Thymus (tissue), 11 donors: Measurements from ENCODE around the gene PERM1. TPM values are rescaled to one million over a fixed set of nuclear protein-coding genes. Genes with fewer than 3 reads are reported as not detected.
A peak's percentile ranks its signal among the peaks of the same experiment; 100 is the strongest.

ENCODE experiments used
- DNase-seq, 9 donors: peaks; one replicate each; pipeline ENCODE4 v3.0.0-alpha.2; 2013; ENCODE audit warnings: low spot score in 9 of 9, low read depth in 6 of 9, missing footprints in 1 of 9
- H3K27ac ChIP-seq, 2 donors: one replicate each; pipeline ENCODE4 v1.5.1; 2013; ENCODE audit warnings: control low read depth in 1 of 2, low read depth in 1 of 2, low read length in 1 of 2, mild to moderate bottlenecking in 1 of 2, moderate library complexity in 1 of 2
- H3K27me3 ChIP-seq, 2 donors: one replicate each; pipeline ENCODE4 v1.5.1; 2013; ENCODE audit warnings: low read length in 1 of 2; ENCODE audit not compliant: control insufficient read depth in 2 of 2, insufficient read depth in 1 of 2
- H3K36me3 ChIP-seq, 2 donors: one replicate each; pipeline ENCODE4 v1.5.1; 2013; ENCODE audit warnings: low read length in 1 of 2, mild to moderate bottlenecking in 1 of 2, moderate library complexity in 1 of 2; ENCODE audit not compliant: control insufficient read depth in 2 of 2, insufficient read depth in 2 of 2
- H3K4me1 ChIP-seq, 2 donors: one replicate each; pipeline ENCODE4 v1.5.1; 2013; ENCODE audit warnings: low read length in 2 of 2; ENCODE audit not compliant: control insufficient read depth in 2 of 2, insufficient read depth in 2 of 2
- H3K4me3 ChIP-seq, 2 donors: one replicate each; pipeline ENCODE4 v1.5.1; 2013; ENCODE audit warnings: low read length in 2 of 2, control low read depth in 1 of 2, mild to moderate bottlenecking in 1 of 2
- H3K9me3 ChIP-seq, 2 donors: one replicate each; pipeline ENCODE4 v1.5.1; 2013; ENCODE audit warnings: low read length in 1 of 2, mild to moderate bottlenecking in 1 of 2; ENCODE audit not compliant: control insufficient read depth in 2 of 2, insufficient read depth in 1 of 2
- WGBS: extraction: QIAGEN DNeasy Blood & Tissue Kit; methylation state at CpG from one replicate; pipeline ENCODE4 v1.1.7; 2013; 5-methylcytosine and 5-hydroxymethylcytosine counted together
- polyA plus RNA-seq: library from polyadenylated mRNA; stranded (reverse); fragments of 200-250 nt; gene quantifications from one replicate; pipeline ENCODE4 v1.2.3, GENCODE V29; 2013
- total RNA-seq: library from RNA; stranded (reverse); fragments of 120-200 nt; gene quantifications from one replicate; pipeline ENCODE4 v1.2.4, GENCODE V29; 2013
- donor health status: healthy.

The PERM1 gene
- total and polyA plus RNA-seq, 2 donors, result 0.05 to 0.59 TPM

- Histone ChIP-seq H3K4me1 (peaks cover 0 to 9% of the 10 kb centered on the region in 2 donors), H3K27me3 (peaks cover 31 to 33% of the 10 kb centered on the region in 2 donors), H3K4me3 (no peak overlapping the region), H3K36me3 (peaks cover 45 to 72% of the 10 kb centered on the region in 2 donors), H3K27ac (no peak overlapping the region), H3K9me3 (no peaks in the 10 kb centered on the region)
- 97% methylated on average over 29 of the region's 29 CpGs for WGBS
- no peak for DNase-seq
These were observed 36.0 kb downstream of the PERM1 start for GRCh38 chr1:945688-946556.

- 96% methylated on average over 28 of the region's 28 CpGs for WGBS
- Histone ChIP-seq H3K27ac (no peak overlapping the region), H3K9me3 (no peaks in the 10 kb centered on the region), H3K4me3 (no peak overlapping the region), H3K4me1 (peaks cover 2 to 13% of the 10 kb centered on the region in 2 donors), H3K36me3 (peaks cover 33 to 60% of the 10 kb centered on the region in 2 donors), H3K27me3 (peaks cover 42 to 45% of the 10 kb centered on the region in 2 donors)
- DNase-seq, result no peak
These were observed 37.3 kb downstream of the PERM1 start for GRCh38 chr1:944341-945325.

- Histone ChIP-seq H3K9me3 (no peaks in the 10 kb centered on the region), H3K4me1 (peaks cover 2 to 13% of the 10 kb centered on the region in 2 donors), H3K4me3 (no peak overlapping the region), H3K27me3 (peaks cover 51 to 54% of the 10 kb centered on the region in 2 donors), H3K36me3 (peaks cover 24 to 51% of the 10 kb centered on the region in 2 donors), H3K27ac (no peak overlapping the region)
- DNase-seq, result no peak
- 96% methylated on average over 27 of the region's 27 CpGs for WGBS
These were observed 38.1 kb downstream of the PERM1 start for GRCh38 chr1:943545-944340.

GRCh38 chr1:942864-943533 lies 38.9 kb downstream of the PERM1 start:
- peaks cover 18 to 43% of the 10 kb centered on the region in 2 donors for H3K36me3 ChIP-seq
- no peak overlapping the region for H3K4me3 ChIP-seq
- H3K4me1 ChIP-seq, result peaks cover 2 to 13% of the 10 kb centered on the region in 2 donors
- no peaks in the 10 kb centered on the region for H3K9me3 ChIP-seq
- 29% methylated on average over 27 of the region's 27 CpGs for WGBS
- peaks cover 58 to 60% of the 10 kb centered on the region in 2 donors for H3K27me3 ChIP-seq
- no peak overlapping the region for H3K27ac ChIP-seq
- no peak for DNase-seq

- DNase-seq, result no peak
- peaks cover 2 to 13% of the 10 kb centered on the region in 2 donors for H3K4me1 ChIP-seq
- H3K9me3 ChIP-seq, result no peaks in the 10 kb centered on the region
- peaks cover 63 to 64% of the 10 kb centered on the region in 2 donors for H3K27me3 ChIP-seq
- no peak overlapping the region for H3K27ac ChIP-seq
- H3K36me3 ChIP-seq, result peaks cover 13 to 37% of the 10 kb centered on the region in 2 donors
- no peak overlapping the region for H3K4me3 ChIP-seq
- WGBS, result 2% methylated on average over 48 of the region's 48 CpGs
These were observed 39.5 kb downstream of the PERM1 start for GRCh38 chr1:942411-942821.

GRCh38 chr1:941588-942383 lies 40.1 kb downstream of the PERM1 start:
- Histone ChIP-seq H3K4me1 (peaks cover 2 to 13% of the 10 kb centered on the region in 2 donors), H3K27me3 (peaks cover 66 to 70% of the 10 kb centered on the region in 2 donors), H3K27ac (no peak overlapping the region), H3K36me3 (peaks cover 9 to 32% of the 10 kb centered on the region in 2 donors), H3K4me3 (peak overlapping the region in 1 of 2 donors; percentile 28), H3K9me3 (no peaks in the 10 kb centered on the region)
- DNase-seq, result no peak
- WGBS, result 1% methylated on average over 98 of the region's 98 CpGs

GRCh38 chr1:941015-941587 lies 40.8 kb downstream of the PERM1 start:
- 6% methylated on average over 36 of the region's 36 CpGs for WGBS
- Histone ChIP-seq H3K4me1 (peaks cover 2 to 13% of the 10 kb centered on the region in 2 donors), H3K27me3 (peaks cover 72 to 77% of the 10 kb centered on the region in 2 donors), H3K4me3 (no peak overlapping the region), H3K36me3 (peaks cover 7 to 25% of the 10 kb centered on the region in 2 donors), H3K27ac (no peak overlapping the region), H3K9me3 (no peaks in the 10 kb centered on the region)
- no peak for DNase-seq
